Measurements from ENCODE around the gene PLD1.

PLD1 gene

GRCh38 chr3:171653701-171654100 lies 156.6 kb downstream of the PLD1 start:
- Histone ChIP-seq H3K9me2 (replicated peaks; ENCODE audit: low read depth, low read length) (no peaks in the 10 kb centered on the region), H2AFZ (ENCODE audit: low read length) (no peak overlapping the region), H3K36me3 (ENCODE audit: insufficient read depth, low read length) (no peaks in the 10 kb centered on the region), H3K9me3 (ENCODE audit: insufficient read depth, low read depth, low read length) (no peaks in the 10 kb centered on the region), H3K4me2 (ENCODE audit: low read depth, low read length, poor library complexity, severe bottlenecking) (no peak overlapping the region), H3K4me3 (ENCODE audit: low read length, poor library complexity, severe bottlenecking) (no peak overlapping the region), H3K79me2 (ENCODE audit: insufficient read depth, low read length) (no peaks in the 10 kb centered on the region), H4K20me1 (ENCODE audit: insufficient read depth, low read length, poor library complexity, severe bottlenecking) (no peaks in the 10 kb centered on the region), H3K4me1 (ENCODE audit: insufficient read depth, low read length, poor library complexity, severe bottlenecking) (no peaks in the 10 kb centered on the region), H3K9ac (ENCODE audit: low read depth, low read length, poor library complexity, severe bottlenecking) (no peak overlapping the region), H3F3A (ENCODE audit: low read depth) (no peaks in the 10 kb centered on the region), H3K27me3 (ENCODE audit: insufficient read depth, low read length, poor library complexity, severe bottlenecking) (no peaks in the 10 kb centered on the region)
- no peak for TF ChIP-seq CTCF (conservative IDR thresholded peaks at IDR 0.05; ENCODE audit: low read length)
- TF ChIP-seq EZH2phosphoT487 (IDR thresholded peaks at IDR 0.05; ENCODE audit: borderline replicate concordance) = no peak

GRCh38 chr3:171652932-171653331 lies 157.4 kb downstream of the PLD1 start:
- H3K4me2 ChIP-seq (ENCODE audit: low read depth, low read length, poor library complexity, severe bottlenecking) = no peak overlapping the region
- H3K9me3 ChIP-seq (ENCODE audit: insufficient read depth, low read depth, low read length) = no peaks in the 10 kb centered on the region
- no peaks in the 10 kb centered on the region for H3K9me2 ChIP-seq (replicated peaks; ENCODE audit: low read depth, low read length)
- no peak overlapping the region for H3K4me3 ChIP-seq (ENCODE audit: low read length, poor library complexity, severe bottlenecking)
- H3K4me1 ChIP-seq (ENCODE audit: insufficient read depth, low read length, poor library complexity, severe bottlenecking) = no peaks in the 10 kb centered on the region
- no peaks in the 10 kb centered on the region for H3K27me3 ChIP-seq (ENCODE audit: insufficient read depth, low read length, poor library complexity, severe bottlenecking)
- H3F3A ChIP-seq (ENCODE audit: low read depth) = no peaks in the 10 kb centered on the region
- no peaks in the 10 kb centered on the region for H4K20me1 ChIP-seq (ENCODE audit: insufficient read depth, low read length, poor library complexity, severe bottlenecking)
- no peaks in the 10 kb centered on the region for H3K79me2 ChIP-seq (ENCODE audit: insufficient read depth, low read length)
- TF ChIP-seq CTCF (conservative IDR thresholded peaks at IDR 0.05; ENCODE audit: low read length) = no peak
- TF ChIP-seq EZH2phosphoT487 (IDR thresholded peaks at IDR 0.05; ENCODE audit: borderline replicate concordance) = no peak
- no peaks in the 10 kb centered on the region for H3K36me3 ChIP-seq (ENCODE audit: insufficient read depth, low read length)
- H2AFZ ChIP-seq (ENCODE audit: low read length) = no peak overlapping the region
- no peak overlapping the region for H3K9ac ChIP-seq (ENCODE audit: low read depth, low read length, poor library complexity, severe bottlenecking)

- Histone ChIP-seq H3K9me2 (replicated peaks; ENCODE audit: low read depth, low read length) (no peaks in the 10 kb centered on the region), H3K9ac (ENCODE audit: low read depth, low read length, poor library complexity, severe bottlenecking) (no peak overlapping the region), H3K4me1 (ENCODE audit: insufficient read depth, low read length, poor library complexity, severe bottlenecking) (no peaks in the 10 kb centered on the region), H3K27me3 (ENCODE audit: insufficient read depth, low read length, poor library complexity, severe bottlenecking) (no peaks in the 10 kb centered on the region), H3K4me2 (ENCODE audit: low read depth, low read length, poor library complexity, severe bottlenecking) (no peak overlapping the region), H3K4me3 (ENCODE audit: low read length, poor library complexity, severe bottlenecking) (no peak overlapping the region), H3K9me3 (ENCODE audit: insufficient read depth, low read depth, low read length) (no peaks in the 10 kb centered on the region), H2AFZ (ENCODE audit: low read length) (no peak overlapping the region), H3K36me3 (ENCODE audit: insufficient read depth, low read length) (no peaks in the 10 kb centered on the region), H3K79me2 (ENCODE audit: insufficient read depth, low read length) (no peaks in the 10 kb centered on the region), H4K20me1 (ENCODE audit: insufficient read depth, low read length, poor library complexity, severe bottlenecking) (no peaks in the 10 kb centered on the region), H3F3A (ENCODE audit: low read depth) (no peaks in the 10 kb centered on the region)
- TF ChIP-seq EZH2phosphoT487 (IDR thresholded peaks at IDR 0.05; ENCODE audit: borderline replicate concordance) (no peak), CTCF (conservative IDR thresholded peaks at IDR 0.05; ENCODE audit: low read length) (no peak)
Observed at GRCh38 chr3:171649911-171650592, 160.2 kb downstream of the PLD1 start.
